ENCODE data around the gene HIBCH. TPM values are rescaled to one million over a fixed set of nuclear protein-coding genes. Genes with fewer than 3 reads are reported as not detected.

HIBCH gene
- total and polyA plus RNA-seq, 2 of the 13 experiments (the other 11 are each of a cell fraction or from before 2014, with no cell fraction given), result 18.8 to 49.5 TPM

GRCh38 chr2:190343536-190344275, 24.1 kb upstream of the HIBCH start, which contains the start of gene INPP1 (continued):
- TF ChIP-seq GATAD2A (CRISPR knock-in tag; IDR thresholded peaks at IDR 0.05), result no peak
- no peak for TF ChIP-seq SCMH1 (CRISPR knock-in tag; IDR thresholded peaks at IDR 0.05; ENCODE audit: borderline replicate concordance)
- TF ChIP-seq HIC2 (CRISPR knock-in tag; IDR thresholded peaks at IDR 0.05; ENCODE audit: low read depth), result no peak
- peak; percentile 97; the same call in 1 of the 2 replicates for TF ChIP-seq PAX8 (CRISPR knock-in tag; IDR thresholded peaks at IDR 0.05; ENCODE audit: borderline replicate concordance)
- TF ChIP-seq SMC3 (IDR thresholded peaks at IDR 0.05; ENCODE audit: low read length), result no peak
- no peak for TF ChIP-seq ZFP90 (CRISPR knock-in tag; IDR thresholded peaks at IDR 0.05; ENCODE audit: borderline replicate concordance)
- TF ChIP-seq SP1 (IDR thresholded peaks at IDR 0.05), result no peak
- no peak for TF ChIP-seq SP1 (CRISPR knock-in tag; IDR thresholded peaks at IDR 0.05)
- TF ChIP-seq TARDBP (CRISPR knock-in tag; IDR thresholded peaks at IDR 0.05), result peak; percentile 71; the same call in 1 of the 2 replicates
- no peak for TF ChIP-seq ZKSCAN1 (IDR thresholded peaks at IDR 0.05; ENCODE audit: low read length)
- TF ChIP-seq MLXIP (CRISPR knock-in tag; IDR thresholded peaks at IDR 0.05; ENCODE audit: borderline replicate concordance), result no peak
- TF ChIP-seq ZNF513 (CRISPR knock-in tag; conservative IDR thresholded peaks at IDR 0.05), result no peak
- no peak for TF ChIP-seq NFE2L1 (CRISPR knock-in tag; IDR thresholded peaks at IDR 0.05; ENCODE audit: borderline replicate concordance)
- TF ChIP-seq ZNF337 (CRISPR knock-in tag; IDR thresholded peaks at IDR 0.05; ENCODE audit: borderline replicate concordance, low read depth), result peak; percentile 66; the same call in 1 of the 2 replicates
- TF ChIP-seq FOXC1 (CRISPR knock-in tag; IDR thresholded peaks at IDR 0.05; ENCODE audit: borderline replicate concordance), result peak; percentile 91
- TF ChIP-seq ZNF788 (CRISPR knock-in tag; IDR thresholded peaks at IDR 0.05; ENCODE audit: borderline replicate concordance), result no peak; the same call in none of the 2 replicates
- TF ChIP-seq KLF11 (CRISPR knock-in tag; IDR thresholded peaks at IDR 0.05), result peak; percentile 73; the same call in 1 of the 2 replicates
- TF ChIP-seq MTERF4 (CRISPR knock-in tag; IDR thresholded peaks at IDR 0.05), result peak; percentile 73; the same call in 1 of the 2 replicates
- TF ChIP-seq ZNF615 (CRISPR knock-in tag; IDR thresholded peaks at IDR 0.05; ENCODE audit: borderline replicate concordance), result no peak
- TF ChIP-seq ARNT (IDR thresholded peaks at IDR 0.05), result no peak
- TF ChIP-seq ZFP82 (CRISPR knock-in tag; IDR thresholded peaks at IDR 0.05; ENCODE audit: borderline replicate concordance), result peak; percentile 98; the same call in 1 of the 2 replicates
- TF ChIP-seq ZNF691 (CRISPR knock-in tag; IDR thresholded peaks at IDR 0.05; ENCODE audit: borderline replicate concordance, low read depth), result no peak; the same call in 1 of the 2 replicates
